Natural killer cell (primary cell): ENCODE results near the gene C10orf120. TPM values are rescaled to one million over a fixed set of nuclear protein-coding genes. Genes with fewer than 3 reads are reported as not detected.

Experiments used
- ATAC-seq, 3 donors: fragments of 150-1000 bp in 2 of 3; fragments of 200-7000 bp in 1 of 3; cut with Tn5 transposase; 1 replicate in 1 of 3; 2 replicates in 2 of 3; pipeline ENCODE4 v1.10.0; 2021; ENCODE audit warnings: mild to moderate bottlenecking in 2 of 3, moderate library complexity in 2 of 3
- DNase-seq, 2 donors: peaks; one replicate each; pipeline versions ENCODE4 v3.0.0 to v3.0.0-alpha.2; 2013 to 2021; ENCODE audit warnings: mixed read lengths in 1 of 2
- H3K27ac ChIP-seq: one replicate; pipeline ENCODE4 v1.5.1; 2013; ENCODE audit warnings: mild to moderate bottlenecking, low read length
- H3K27me3 ChIP-seq: one replicate; pipeline ENCODE4 v1.6.1; 2013; ENCODE audit warnings: low read length; ENCODE audit not compliant: control insufficient read depth, insufficient read depth
- H3K36me3 ChIP-seq: one replicate; pipeline ENCODE4 v1.6.1; 2013; ENCODE audit warnings: low read length; ENCODE audit not compliant: control insufficient read depth, insufficient read depth
- H3K4me1 ChIP-seq: one replicate; pipeline ENCODE4 v1.6.1; 2013; ENCODE audit warnings: low read length; ENCODE audit not compliant: control insufficient read depth, insufficient read depth
- H3K4me3 ChIP-seq: one replicate; pipeline ENCODE4 v1.5.1; 2013; ENCODE audit warnings: low read length
- H3K9me3 ChIP-seq: one replicate; pipeline ENCODE4 v1.6.1; 2013; ENCODE audit warnings: low read length; ENCODE audit not compliant: control insufficient read depth, insufficient read depth
- H3K27ac Mint-ChIP-seq, 2 donors: one replicate each; pipeline ENCODE4 v1.8.0; 2022; ENCODE audit warnings: mild to moderate bottlenecking in 2 of 2, mixed read lengths in 2 of 2, moderate library complexity in 1 of 2
- H3K27me3 Mint-ChIP-seq, 2 donors: one replicate each; pipeline ENCODE4 v1.8.0; 2022; ENCODE audit warnings: low read depth in 2 of 2, mixed read lengths in 2 of 2
- H3K36me3 Mint-ChIP-seq: one replicate; pipeline ENCODE4 v1.8.0; 2022; ENCODE audit warnings: mixed read lengths
- H3K4me1 Mint-ChIP-seq, 2 donors: one replicate each; pipeline ENCODE4 v1.8.0; 2022; ENCODE audit warnings: mixed read lengths in 2 of 2
- H3K4me3 Mint-ChIP-seq: one replicate; pipeline ENCODE4 v1.8.0; 2022; ENCODE audit warnings: mild to moderate bottlenecking, moderate library complexity, mixed read lengths
- H3K9me3 Mint-ChIP-seq, 2 donors: one replicate each; pipeline ENCODE4 v1.8.0; 2022; ENCODE audit warnings: mixed read lengths in 2 of 2
- WGBS: methylation state at CpG from one replicate; pipeline ENCODE4 v1.1.7; 2013; ENCODE audit warnings: missing lambda C conversion rate; ENCODE audit not compliant: insufficient coverage; 5-methylcytosine and 5-hydroxymethylcytosine counted together
- intact Hi-C: fragments of 100-400 bp; cut with micrococcal nuclease; formaldehyde crosslinking; loops from one replicate; pipeline ENCODE4 v1.14.2; 2022
- total RNA-seq, 4 donors: library from RNA; stranded (reverse); fragments of 120-200 nt in 1 of 4; gene quantifications; one replicate each; pipeline versions ENCODE4 v1.2.3 to v1.2.4, GENCODE V29; 2013 to 2022
- TF ChIP-seq, protein P1 (sequence below): fragments of 200-600 bp; IDR thresholded peaks from one replicate; pipeline ENCODE4 v1.8.0; 2022; ENCODE audit warnings: antibody characterized with exemption

The C10orf120 gene
- total RNA-seq, 3 donors from 2014 or later (not counting 1 experiment from before 2014, with no cell fraction given), result not detected

DNA sequence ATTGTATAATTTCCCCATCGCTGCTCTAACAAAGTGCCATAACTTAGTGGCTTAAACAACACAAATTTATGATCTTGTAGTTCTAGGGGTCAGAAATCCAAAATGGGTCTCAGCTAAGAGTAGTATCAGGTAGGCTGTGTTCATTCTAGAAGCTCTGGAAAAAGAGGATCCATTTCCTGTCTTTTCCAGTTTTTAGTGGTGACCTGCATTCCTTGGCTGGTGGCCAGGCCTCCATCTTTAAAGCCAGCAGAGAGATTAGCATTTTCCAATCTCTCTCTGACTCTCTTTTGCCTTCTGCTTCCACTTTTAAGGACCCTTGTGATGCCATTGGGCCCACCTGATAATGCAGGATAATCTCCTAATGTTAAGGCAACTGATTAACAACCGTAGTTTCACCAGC is 41.0 kb upstream of the C10orf120 start:
- TF ChIP-seq, protein P1, sequence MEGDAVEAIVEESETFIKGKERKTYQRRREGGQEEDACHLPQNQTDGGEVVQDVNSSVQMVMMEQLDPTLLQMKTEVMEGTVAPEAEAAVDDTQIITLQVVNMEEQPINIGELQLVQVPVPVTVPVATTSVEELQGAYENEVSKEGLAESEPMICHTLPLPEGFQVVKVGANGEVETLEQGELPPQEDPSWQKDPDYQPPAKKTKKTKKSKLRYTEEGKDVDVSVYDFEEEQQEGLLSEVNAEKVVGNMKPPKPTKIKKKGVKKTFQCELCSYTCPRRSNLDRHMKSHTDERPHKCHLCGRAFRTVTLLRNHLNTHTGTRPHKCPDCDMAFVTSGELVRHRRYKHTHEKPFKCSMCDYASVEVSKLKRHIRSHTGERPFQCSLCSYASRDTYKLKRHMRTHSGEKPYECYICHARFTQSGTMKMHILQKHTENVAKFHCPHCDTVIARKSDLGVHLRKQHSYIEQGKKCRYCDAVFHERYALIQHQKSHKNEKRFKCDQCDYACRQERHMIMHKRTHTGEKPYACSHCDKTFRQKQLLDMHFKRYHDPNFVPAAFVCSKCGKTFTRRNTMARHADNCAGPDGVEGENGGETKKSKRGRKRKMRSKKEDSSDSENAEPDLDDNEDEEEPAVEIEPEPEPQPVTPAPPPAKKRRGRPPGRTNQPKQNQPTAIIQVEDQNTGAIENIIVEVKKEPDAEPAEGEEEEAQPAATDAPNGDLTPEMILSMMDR, result no peak
- Histone ChIP-seq H3K27me3 (no peaks in the 10 kb centered on the region), H3K4me1 (no peaks in the 10 kb centered on the region), H3K36me3 (no peaks in the 10 kb centered on the region), H3K4me3 (no peak overlapping the region), H3K9me3 (no peaks in the 10 kb centered on the region), H3K27ac (no peak overlapping the region)
- Mint-ChIP-seq H3K27me3 (peaks cover 8 to 11% of the 10 kb centered on the region in 2 donors), H3K4me1 (no peaks in the 10 kb centered on the region), H3K27ac (no peak overlapping the region), H3K36me3 (no peaks in the 10 kb centered on the region), H3K4me3 (no peak overlapping the region), H3K9me3 (no peaks in the 10 kb centered on the region)
- intact Hi-C loops, result no loop called here
- ATAC-seq (no peak), DNase-seq (no peak)
- WGBS, result 93% methylated on average over 2 of the region's 2 CpGs

DNA sequence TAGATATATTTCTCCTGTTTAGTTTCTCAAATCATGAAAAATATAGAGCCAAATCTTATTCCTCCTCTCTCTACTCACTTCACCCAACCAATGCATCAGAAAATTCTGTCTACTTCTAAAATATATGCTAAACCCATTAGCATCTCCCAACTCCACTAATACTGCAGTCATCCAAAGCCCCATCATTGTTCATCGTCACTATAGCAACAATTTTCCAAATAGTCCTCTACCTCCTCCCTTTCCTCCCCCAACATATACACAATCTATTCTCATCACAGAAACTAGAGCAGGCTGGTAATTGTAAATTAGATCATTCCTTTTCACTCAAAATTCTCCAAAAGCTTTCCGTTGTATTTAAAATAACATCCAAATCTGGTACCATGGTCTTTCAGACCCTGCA is 38.4 kb upstream of the C10orf120 start:
- H3K9me3 Mint-ChIP-seq, result no peaks in the 10 kb centered on the region
- TF ChIP-seq, protein P1, result no peak
- no peaks in the 10 kb centered on the region for H3K4me1 ChIP-seq
- DNase-seq, result no peak
- ATAC-seq, result no peak
- H3K27me3 Mint-ChIP-seq, result peaks cover 0 to 12% of the 10 kb centered on the region in 2 donors
- H3K36me3 Mint-ChIP-seq, result no peaks in the 10 kb centered on the region
- intact Hi-C loops, result no loop called here
- no peaks in the 10 kb centered on the region for H3K36me3 ChIP-seq
- H3K27me3 ChIP-seq, result no peaks in the 10 kb centered on the region
- H3K4me3 Mint-ChIP-seq, result no peak overlapping the region
- H3K27ac ChIP-seq, result no peak overlapping the region
- H3K9me3 ChIP-seq, result no peaks in the 10 kb centered on the region
- H3K4me1 Mint-ChIP-seq, result no peaks in the 10 kb centered on the region
- H3K4me3 ChIP-seq, result no peak overlapping the region
- 91% methylated on average over 2 of the region's 2 CpGs for WGBS
- H3K27ac Mint-ChIP-seq, result no peak overlapping the region

DNA sequence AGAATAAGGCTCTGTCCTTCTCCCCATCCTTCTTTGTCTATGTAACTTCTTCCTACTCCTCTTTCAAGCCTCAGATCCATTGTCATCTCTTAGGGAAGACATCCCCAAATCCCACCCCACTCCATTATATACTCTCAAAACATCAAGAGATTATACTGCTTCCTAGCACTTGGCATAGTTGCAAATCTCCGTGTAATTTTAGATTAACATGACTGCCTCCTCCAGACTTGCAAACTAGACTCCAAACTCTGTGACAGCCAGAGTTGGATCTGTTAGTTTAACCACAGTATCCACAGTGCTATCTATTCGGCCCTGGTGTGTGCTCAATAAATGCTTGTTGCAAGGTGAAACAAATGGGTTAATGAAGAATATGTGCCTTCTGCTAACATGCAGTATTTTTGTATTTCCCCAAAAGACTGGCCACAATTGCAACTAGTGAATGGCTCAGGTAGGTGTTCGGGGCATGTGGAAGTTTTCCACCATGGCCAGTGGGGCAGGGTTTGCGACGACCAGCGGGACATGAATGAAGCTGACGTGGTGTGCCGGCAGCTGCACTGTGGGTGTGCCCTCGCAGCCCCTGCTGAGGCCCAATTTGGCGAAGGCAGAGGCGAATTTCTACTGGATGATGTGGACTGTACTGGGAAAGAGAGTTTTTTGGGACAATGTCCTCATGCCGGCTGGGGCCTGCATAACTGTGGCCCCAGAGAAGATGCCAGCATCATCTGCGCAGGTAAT is 34.5 kb upstream of the C10orf120 start:
- H3K36me3 ChIP-seq, result no peaks in the 10 kb centered on the region
- Mint-ChIP-seq H3K4me1 (no peaks in the 10 kb centered on the region), H3K27ac (no peak overlapping the region), H3K9me3 (no peaks in the 10 kb centered on the region), H3K36me3 (no peaks in the 10 kb centered on the region), H3K4me3 (no peak overlapping the region), H3K27me3 (peaks cover 15% of the 10 kb centered on the region in 2 donors)
- WGBS, result 91% methylated on average over 13 of the region's 13 CpGs
- H3K4me1 ChIP-seq, result no peaks in the 10 kb centered on the region
- DNase-seq (no peak), ATAC-seq (no peak)
- intact Hi-C loops, result no loop called here
- no peak overlapping the region for H3K27ac ChIP-seq
- no peaks in the 10 kb centered on the region for H3K27me3 ChIP-seq
- H3K9me3 ChIP-seq, result no peaks in the 10 kb centered on the region
- TF ChIP-seq, protein P1, result no peak
- no peak overlapping the region for H3K4me3 ChIP-seq

DNA sequence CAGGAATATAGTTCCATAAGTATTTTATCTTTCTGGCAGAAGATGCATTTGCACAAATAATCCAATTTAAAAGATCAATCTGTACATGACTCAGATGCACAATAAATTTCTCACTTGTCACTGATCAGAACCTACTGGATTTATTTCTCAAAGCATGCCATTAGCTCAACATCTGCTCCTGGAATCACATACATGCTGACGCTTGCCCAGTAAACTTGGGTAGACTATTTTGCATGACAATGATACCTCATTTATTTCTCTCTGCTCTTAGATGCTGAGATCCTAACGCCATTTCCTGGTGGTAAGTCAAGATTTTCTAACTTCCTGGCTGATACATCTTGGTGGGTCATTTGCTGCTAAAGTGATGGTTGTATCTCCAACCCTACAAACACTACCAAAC is 33.8 kb upstream of the C10orf120 start:
- Mint-ChIP-seq H3K4me1 (no peaks in the 10 kb centered on the region), H3K36me3 (no peaks in the 10 kb centered on the region), H3K27me3 (peaks cover 13 to 15% of the 10 kb centered on the region in 2 donors), H3K4me3 (no peak overlapping the region), H3K9me3 (no peaks in the 10 kb centered on the region), H3K27ac (no peak overlapping the region)
- no peak for ATAC-seq
- Histone ChIP-seq H3K4me1 (no peaks in the 10 kb centered on the region), H3K27me3 (no peaks in the 10 kb centered on the region), H3K36me3 (no peaks in the 10 kb centered on the region), H3K4me3 (no peak overlapping the region), H3K27ac (no peak overlapping the region), H3K9me3 (no peaks in the 10 kb centered on the region)
- intact Hi-C loops, result no loop called here
- TF ChIP-seq, protein P1, result no peak
- no peak for DNase-seq
- WGBS, result 69% methylated on average over 1 of the region's 2 CpGs
